Gastrocnemius medialis (tissue), 4 donors: Measurements from ENCODE around the gene USP21.

Experiments used
- CTCF ChIP-seq, 5 experiments: fragments of 450-650 bp in 3 of 5; fragments of 200-600 bp in 2 of 5; sonication (generic) in 2 of 5; IDR thresholded peaks in 4 of 5; conservative IDR thresholded peaks in 1 of 5; 1 replicate in 4 of 5; 2 replicates in 1 of 5; pipeline ENCODE4 v1.5.1; 2016 to 2019; ENCODE audit warnings: antibody characterized with exemption in 5 of 5, mild to moderate bottlenecking in 3 of 5, moderate library complexity in 3 of 5
- POLR2A ChIP-seq, 2 donors: fragments of 450-650 bp; IDR thresholded peaks; one replicate each; pipeline ENCODE4 v1.6.1; 2017; ENCODE audit warnings: antibody characterized with exemption in 2 of 2, mild to moderate bottlenecking in 2 of 2, moderate library complexity in 2 of 2

- TF ChIP-seq CTCF (IDR thresholded peaks at IDR 0.05 in 4 of 5, conservative IDR thresholded peaks at IDR 0.05 in 1 of 5) (no peak), POLR2A (IDR thresholded peaks at IDR 0.05) (no peak)
Measured at GRCh38 chr1:161115132-161115711, 44.1 kb upstream of the USP21 start.
